Coronary artery (tissue), 2 donors: ENCODE measurements around the gene TRAF1.

Source experiments
- DNase-seq: peaks from one replicate; pipeline ENCODE4 v3.0.0-alpha.2; 2017; ENCODE audit warnings: low spot score
- H3K27ac ChIP-seq, 2 donors: fragments of 200-600 bp; sonication (generic); one replicate each; pipeline ENCODE4 v1.5.1; 2016 to 2019
- H3K4me3 ChIP-seq: fragments of 200-600 bp; sonication (generic); 2 replicates; pipeline ENCODE4 v1.5.1; 2016; ENCODE audit warnings: mild to moderate bottlenecking, moderate library complexity
- CTCF ChIP-seq: fragments of 200-600 bp; sonication (generic); IDR thresholded peaks from one replicate; pipeline ENCODE4 v1.5.1; 2019; ENCODE audit warnings: antibody characterized with exemption

The TRAF1 gene

GRCh38 chr9:120912958-120913646, 13.5 kb downstream of the TRAF1 start:
- Histone ChIP-seq H3K4me3 (no peak overlapping the region), H3K27ac (no peak overlapping the region)
- no peak for DNase-seq
- no peak for TF ChIP-seq CTCF

- no peak for DNase-seq
- TF ChIP-seq CTCF = no peak
- Histone ChIP-seq H3K4me3 (no peak overlapping the region), H3K27ac (no peak overlapping the region)
These were observed 15.2 kb downstream of the TRAF1 start for GRCh38 chr9:120911295-120911837.

GRCh38 chr9:120910643-120911042, 16.0 kb downstream of the TRAF1 start:
- H3K4me3 ChIP-seq = no peak overlapping the region
- no peak overlapping the region for H3K27ac ChIP-seq
- DNase-seq = no peak
- TF ChIP-seq CTCF = no peak

GRCh38 chr9:120909904-120910303, 16.7 kb downstream of the TRAF1 start:
- Histone ChIP-seq H3K4me3 (no peak overlapping the region), H3K27ac (no peak overlapping the region)
- no peak for DNase-seq
- no peak for TF ChIP-seq CTCF

GRCh38 chr9:120905315-120906164, 21.1 kb downstream of the TRAF1 start:
- H3K27ac ChIP-seq = no peak overlapping the region
- DNase-seq = no peak
- H3K4me3 ChIP-seq = no peak overlapping the region
- TF ChIP-seq CTCF = no peak

- no peak for TF ChIP-seq CTCF
- Histone ChIP-seq H3K4me3 (no peak overlapping the region), H3K27ac (no peak overlapping the region)
- DNase-seq = no peak
These were observed 21.7 kb downstream of the TRAF1 start for GRCh38 chr9:120904978-120905301.
